HCT116 (cell line): Measurements from ENCODE around the gene STXBP5L. TPM values are rescaled to one million over a fixed set of nuclear protein-coding genes. Genes with fewer than 3 reads are reported as not detected.

Experiments used
- ATAC-seq: fragments of 200-7000 bp; cut with Tn5 transposase; 2 replicates; pipeline ENCODE4 v1.9.1; 2020; ENCODE audit warnings: mild to moderate bottlenecking, moderate library complexity
- BruUV-seq: library from RNA; stranded (reverse); fragments of 400-500 nt; replicated peaks from 2 replicates; lab custom pipeline; 2021; lab: Mats Ljungman, UMichigan
- CTCF ChIA-PET: fragments of 300-600 bp; sonication (Branson Sonifier 250); formaldehyde crosslinking; loops from one replicate; lab custom pipeline; 2021; ENCODE audit warnings: antibody characterized with exemption; lab: Charles Lee
- POLR2A ChIA-PET: fragments of 300-600, 350-600 bp; sonication (Branson Sonifier 250); formaldehyde crosslinking; loops from one replicate; lab custom pipeline; 2021; ENCODE audit warnings: antibody characterized with exemption; lab: Charles Lee
- RAD21 ChIA-PET, 2 experiments: fragments of 300-600 bp; sonication (Branson Sonifier 250); formaldehyde crosslinking; loops; one replicate each; lab custom pipeline; 2023; ENCODE audit warnings: low total read pairs in 2 of 2; ENCODE audit not compliant: uncharacterized antibody in 2 of 2, unreplicated experiment in 2 of 2, low non-redundant PET in 1 of 2; lab: Charles Lee
- DNase-seq: peaks from one replicate; pipeline ENCODE4 v3.0.0-alpha.2; 2010; ENCODE audit warnings: low read depth, low spot score
- H2AFZ ChIP-seq: fragments of 200-600 bp; shearing (Covaris generic), sonication (generic); 2 replicates; pipeline ENCODE4 v1.6.1; 2017; ENCODE audit warnings: low read depth, mixed run types, mixed read lengths, antibody characterized with exemption, low read length; ENCODE audit not compliant: poor library complexity, severe bottlenecking
- H3K27ac ChIP-seq: 2 replicates; pipeline ENCODE4 v1.5.1; 2012; ENCODE audit warnings: low read depth, low read length
- H3K27me3 ChIP-seq: fragments of 200-600 bp; sonication (generic); 2 replicates; pipeline ENCODE4 v1.6.1; 2016; ENCODE audit warnings: mixed run types, low read length, mixed read lengths; ENCODE audit not compliant: insufficient read depth
- H3K36me3 ChIP-seq, 2 experiments: fragments of 200-500 bp in 1 of 2; fragments of 200-600 bp in 1 of 2; sonication (Bioruptor generic) in 1 of 2; sonication (generic) in 1 of 2; 2 replicates each; pipeline versions ENCODE4 v1.5.1 to v1.6.1; 2014 to 2016; ENCODE audit warnings: low read length in 2 of 2, inconsistent platforms in 1 of 2, mixed read lengths in 1 of 2, mixed run types in 1 of 2; ENCODE audit not compliant: insufficient read depth in 2 of 2, control insufficient read depth in 1 of 2
- H3K4me1 ChIP-seq, 2 experiments: fragments of 200-600 bp in 1 of 2; sonication (generic) in 1 of 2; 2 replicates each; pipeline versions ENCODE4 v1.5.1 to v1.6.1; 2012 to 2017; ENCODE audit warnings: low read length in 2 of 2, inconsistent platforms in 1 of 2, mild to moderate bottlenecking in 1 of 2, mixed read lengths in 1 of 2, mixed run types in 1 of 2, moderate library complexity in 1 of 2; ENCODE audit not compliant: insufficient read depth in 2 of 2, control insufficient read depth in 1 of 2
- H3K4me2 ChIP-seq: fragments of 200-600 bp; sonication (generic); 2 replicates; pipeline ENCODE4 v1.6.1; 2017; ENCODE audit warnings: mixed run types, low read length, mixed read lengths
- H3K4me3 ChIP-seq, 2 experiments: fragments of 200-600 bp in 1 of 2; sonication (generic) in 1 of 2; replicated peaks in 1 of 2; 2 replicates each; pipeline ENCODE4 v1.5.1; 2011 to 2016; ENCODE audit warnings: low read length in 2 of 2, control low read depth in 1 of 2, low read depth in 1 of 2, mild to moderate bottlenecking in 1 of 2, mixed read lengths in 1 of 2, mixed run types in 1 of 2
- H3K79me2 ChIP-seq: fragments of 200-600 bp; sonication (generic); 2 replicates; pipeline ENCODE4 v1.6.1; 2017; ENCODE audit warnings: mild to moderate bottlenecking, mixed run types, low read length, moderate library complexity, mixed read lengths; ENCODE audit not compliant: insufficient read depth
- H3K9ac ChIP-seq: fragments of 200-600 bp; sonication (generic); 2 replicates; pipeline ENCODE4 v1.6.1; 2016; ENCODE audit warnings: low read length, mixed read lengths
- H3K9me2 ChIP-seq: fragments of 200-600 bp; sonication (generic), shearing (Covaris generic); 2 replicates; pipeline ENCODE4 v1.6.1; 2017; ENCODE audit warnings: mixed run types, mild to moderate bottlenecking, moderate library complexity; ENCODE audit not compliant: insufficient read depth
- H3K9me3 ChIP-seq, 2 experiments: fragments of 200-500 bp in 1 of 2; fragments of 200-600 bp in 1 of 2; sonication (Bioruptor generic) in 1 of 2; sonication (generic) in 1 of 2; 2 replicates each; pipeline ENCODE4 v1.6.1; 2014 to 2017; ENCODE audit warnings: low read length in 2 of 2, mixed read lengths in 2 of 2, inconsistent platforms in 1 of 2, low read depth in 1 of 2, mild to moderate bottlenecking in 1 of 2, mixed run types in 1 of 2, moderate library complexity in 1 of 2; ENCODE audit not compliant: control insufficient read depth in 1 of 2, insufficient read depth in 1 of 2
- H4K20me1 ChIP-seq: fragments of 200-600 bp; sonication (generic), shearing (Covaris generic); 2 replicates; pipeline ENCODE4 v1.6.1; 2017; ENCODE audit warnings: mixed run types, mild to moderate bottlenecking, moderate library complexity; ENCODE audit not compliant: insufficient read depth
- CBX3 ChIP-seq: IDR thresholded peaks from 2 replicates; pipeline ENCODE4 v1.6.1; 2012; ENCODE audit warnings: low read depth
- CEBPB ChIP-seq: IDR thresholded peaks from 2 replicates; pipeline ENCODE4 v1.6.1; 2012; ENCODE audit warnings: low read depth
- EGR1 ChIP-seq: IDR thresholded peaks from 2 replicates; pipeline ENCODE4 v1.6.1; 2012; ENCODE audit warnings: low read depth
- ELF1 ChIP-seq: IDR thresholded peaks from 2 replicates; pipeline ENCODE4 v1.6.1; 2012; ENCODE audit warnings: low read depth, borderline replicate concordance
- EZH2 ChIP-seq: fragments of 200-600 bp; sonication (generic); IDR thresholded peaks from 2 replicates; pipeline ENCODE4 v1.6.1; 2017; ENCODE audit warnings: antibody characterized with exemption, mixed run types
- FOSL1 ChIP-seq: IDR thresholded peaks from 2 replicates; pipeline ENCODE4 v1.6.1; 2012; ENCODE audit warnings: low read depth
- JUND ChIP-seq: IDR thresholded peaks from 2 replicates; pipeline ENCODE4 v1.6.1; 2012
- POLR2A ChIP-seq: IDR thresholded peaks from 2 replicates; pipeline ENCODE4 v1.7.0; 2011; ENCODE audit warnings: borderline replicate concordance; ENCODE audit not compliant: insufficient read depth, insufficient read length; ENCODE audit errors: extremely low read depth
- RAD21 ChIP-seq: IDR thresholded peaks from 2 replicates; pipeline ENCODE4 v1.6.1; 2012; ENCODE audit warnings: low read depth, mild to moderate bottlenecking
- REST ChIP-seq: IDR thresholded peaks from 2 replicates; pipeline ENCODE4 v1.6.1; 2012; ENCODE audit warnings: low read depth
- SRF ChIP-seq: IDR thresholded peaks from 2 replicates; pipeline ENCODE4 v1.6.1; 2012; ENCODE audit warnings: low read depth
- TCF7L2 ChIP-seq: IDR thresholded peaks from 2 replicates; pipeline ENCODE4 v1.7.0; 2011; ENCODE audit warnings: borderline replicate concordance, inconsistent platforms; ENCODE audit not compliant: insufficient read depth, insufficient read length; ENCODE audit errors: extremely low read depth
- YY1 ChIP-seq: IDR thresholded peaks from 2 replicates; pipeline ENCODE4 v1.6.1; 2011; ENCODE audit warnings: low read length, low read depth, moderate library complexity, mild to moderate bottlenecking; ENCODE audit not compliant: insufficient replicate concordance; ENCODE audit errors: extremely low read depth
- ZFX ChIP-seq: fragments of 450-650 bp; IDR thresholded peaks from 2 replicates; pipeline ENCODE4 v1.6.1; 2017
- ZNF274 ChIP-seq: fragments of 200-500 bp; sonication (Bioruptor generic); IDR thresholded peaks from 2 replicates; pipeline ENCODE4 v1.6.1; 2014; ENCODE audit warnings: mild to moderate bottlenecking, low read depth, low read length, inconsistent platforms
- intact Hi-C: fragments of 100-400 bp; cut with micrococcal nuclease; formaldehyde crosslinking; loops from 2 replicates; pipeline ENCODE4 v1.10.0; 2022
- total RNA-seq: library from RNA; stranded (reverse); gene quantifications from one replicate; pipeline ENCODE4 v1.2.1, GENCODE V29; 2021; ENCODE audit not compliant: unreplicated experiment
- TF ChIP-seq, protein P1 (sequence below), 3 experiments: fragments of 200-600 bp in 1 of 3; sonication (generic) in 1 of 3; IDR thresholded peaks in 2 of 3; conservative IDR thresholded peaks in 1 of 3; 2 replicates each; pipeline ENCODE4 v1.5.1; 2012 to 2017; ENCODE audit warnings: low read depth in 2 of 3, low read length in 2 of 3, antibody characterized with exemption in 1 of 3, borderline replicate concordance in 1 of 3, control low read depth in 1 of 3, mild to moderate bottlenecking in 1 of 3, mixed read lengths in 1 of 3, mixed run types in 1 of 3, moderate library complexity in 1 of 3; ENCODE audit not compliant: insufficient read depth in 1 of 3
- TF ChIP-seq, protein P2 (sequence below): IDR thresholded peaks from 2 replicates; pipeline ENCODE4 v1.6.1; 2011; ENCODE audit warnings: mild to moderate bottlenecking, low read length, moderate library complexity; ENCODE audit not compliant: insufficient replicate concordance; ENCODE audit errors: extremely low read depth
- TF ChIP-seq, protein P3 (sequence below): IDR thresholded peaks from 2 replicates; pipeline ENCODE4 v1.6.1; 2012
- TF ChIP-seq, protein P4 (sequence below): IDR thresholded peaks from 2 replicates; pipeline ENCODE4 v1.6.1; 2012

Gene STXBP5L
- total RNA-seq, 1 experiment from 2014 or later: not detected

GRCh38 chr3:121443456-121443855 is 535.5 kb downstream of the STXBP5L start:
- Histone ChIP-seq H3K9ac (no peak overlapping the region), H3K4me1 (no peaks in the 10 kb centered on the region), H4K20me1 (no peaks in the 10 kb centered on the region), H3K9me3 (no peaks in the 10 kb centered on the region), H2AFZ (no peak overlapping the region), H3K27ac (no peak overlapping the region)
- intact Hi-C loops: no loop called here
- RAD21 ChIA-PET: no interaction called here
- CTCF ChIA-PET: no interaction called here
- POLR2A ChIA-PET: no interaction called here
- no TSS peak for BruUV-seq
- no peak for TF ChIP-seq ZFX
- TF ChIP-seq EZH2: no peak
- TF ChIP-seq, protein P1, sequence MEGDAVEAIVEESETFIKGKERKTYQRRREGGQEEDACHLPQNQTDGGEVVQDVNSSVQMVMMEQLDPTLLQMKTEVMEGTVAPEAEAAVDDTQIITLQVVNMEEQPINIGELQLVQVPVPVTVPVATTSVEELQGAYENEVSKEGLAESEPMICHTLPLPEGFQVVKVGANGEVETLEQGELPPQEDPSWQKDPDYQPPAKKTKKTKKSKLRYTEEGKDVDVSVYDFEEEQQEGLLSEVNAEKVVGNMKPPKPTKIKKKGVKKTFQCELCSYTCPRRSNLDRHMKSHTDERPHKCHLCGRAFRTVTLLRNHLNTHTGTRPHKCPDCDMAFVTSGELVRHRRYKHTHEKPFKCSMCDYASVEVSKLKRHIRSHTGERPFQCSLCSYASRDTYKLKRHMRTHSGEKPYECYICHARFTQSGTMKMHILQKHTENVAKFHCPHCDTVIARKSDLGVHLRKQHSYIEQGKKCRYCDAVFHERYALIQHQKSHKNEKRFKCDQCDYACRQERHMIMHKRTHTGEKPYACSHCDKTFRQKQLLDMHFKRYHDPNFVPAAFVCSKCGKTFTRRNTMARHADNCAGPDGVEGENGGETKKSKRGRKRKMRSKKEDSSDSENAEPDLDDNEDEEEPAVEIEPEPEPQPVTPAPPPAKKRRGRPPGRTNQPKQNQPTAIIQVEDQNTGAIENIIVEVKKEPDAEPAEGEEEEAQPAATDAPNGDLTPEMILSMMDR (IDR thresholded peaks at IDR 0.05 in 2 of 3, conservative IDR thresholded peaks at IDR 0.05 in 1 of 3; ENCODE audit: borderline replicate concordance in 1 of 3, insufficient read depth in 1 of 3, low read depth in 2 of 3, low read length in 2 of 3): no peak
- no peak for TF ChIP-seq EGR1
- TF ChIP-seq CEBPB: no peak
- no peak for TF ChIP-seq YY1
- no peak for TF ChIP-seq JUND
- no peak for TF ChIP-seq TCF7L2
- no peak for TF ChIP-seq RAD21
- TF ChIP-seq ELF1: no peak
- no peak for TF ChIP-seq REST
- TF ChIP-seq SRF: no peak
- TF ChIP-seq POLR2A: no peak
- no peak for TF ChIP-seq CBX3
- TF ChIP-seq, protein P2, sequence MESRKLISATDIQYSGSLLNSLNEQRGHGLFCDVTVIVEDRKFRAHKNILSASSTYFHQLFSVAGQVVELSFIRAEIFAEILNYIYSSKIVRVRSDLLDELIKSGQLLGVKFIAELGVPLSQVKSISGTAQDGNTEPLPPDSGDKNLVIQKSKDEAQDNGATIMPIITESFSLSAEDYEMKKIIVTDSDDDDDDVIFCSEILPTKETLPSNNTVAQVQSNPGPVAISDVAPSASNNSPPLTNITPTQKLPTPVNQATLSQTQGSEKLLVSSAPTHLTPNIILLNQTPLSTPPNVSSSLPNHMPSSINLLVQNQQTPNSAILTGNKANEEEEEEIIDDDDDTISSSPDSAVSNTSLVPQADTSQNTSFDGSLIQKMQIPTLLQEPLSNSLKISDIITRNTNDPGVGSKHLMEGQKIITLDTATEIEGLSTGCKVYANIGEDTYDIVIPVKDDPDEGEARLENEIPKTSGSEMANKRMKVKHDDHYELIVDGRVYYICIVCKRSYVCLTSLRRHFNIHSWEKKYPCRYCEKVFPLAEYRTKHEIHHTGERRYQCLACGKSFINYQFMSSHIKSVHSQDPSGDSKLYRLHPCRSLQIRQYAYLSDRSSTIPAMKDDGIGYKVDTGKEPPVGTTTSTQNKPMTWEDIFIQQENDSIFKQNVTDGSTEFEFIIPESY: no peak
- TF ChIP-seq, protein P3, sequence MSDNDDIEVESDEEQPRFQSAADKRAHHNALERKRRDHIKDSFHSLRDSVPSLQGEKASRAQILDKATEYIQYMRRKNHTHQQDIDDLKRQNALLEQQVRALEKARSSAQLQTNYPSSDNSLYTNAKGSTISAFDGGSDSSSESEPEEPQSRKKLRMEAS: no peak
- no peak for TF ChIP-seq FOSL1
- TF ChIP-seq ZNF274: no peak
- TF ChIP-seq, protein P4, sequence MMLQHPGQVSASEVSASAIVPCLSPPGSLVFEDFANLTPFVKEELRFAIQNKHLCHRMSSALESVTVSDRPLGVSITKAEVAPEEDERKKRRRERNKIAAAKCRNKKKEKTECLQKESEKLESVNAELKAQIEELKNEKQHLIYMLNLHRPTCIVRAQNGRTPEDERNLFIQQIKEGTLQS: no peak
- TF ChIP-seq, all 23 proteins: peak for 0
- Histone ChIP-seq H3K36me3 (peaks cover under 1 to 9% of the 10 kb centered on the region in 2 experiments; a peak in 1 of 4 replicates), H3K4me3 (no peak overlapping the region), H3K4me2 (no peak overlapping the region), H3K9me2 (no peaks in the 10 kb centered on the region), H3K79me2 (no peaks in the 10 kb centered on the region), H3K27me3 (no peaks in the 10 kb centered on the region)
- no peak for DNase-seq
- no peak for ATAC-seq
